Activated T-cell treated with anti-CD3 and anti-CD28 coated beads, Interleukin-2, amount 50 U/mL, for 24 hours (primary cell): ENCODE results near the gene NCBP3.
A peak's percentile ranks its signal among the peaks of the same experiment; 100 is the strongest.
"Not testable (repeated sequence)": the region's sequence is repeated elsewhere in the genome, so short reads cannot be mapped to it uniquely, and the experiment has no call there.

Source experiments
- DNase-seq: peaks from one replicate; pipeline ENCODE4 v3.0.0-alpha.2; 2020
- H3K27ac Mint-ChIP-seq: 2 replicates; pipeline ENCODE4 v1.8.0; 2020; ENCODE audit warnings: mild to moderate bottlenecking, mixed read lengths
- H3K27me3 Mint-ChIP-seq: 2 replicates; pipeline ENCODE4 v1.8.0; 2020; ENCODE audit warnings: mixed read lengths
- H3K36me3 Mint-ChIP-seq: 2 replicates; pipeline ENCODE4 v1.8.0; 2020; ENCODE audit warnings: low read depth, mixed read lengths
- H3K4me1 Mint-ChIP-seq: 2 replicates; pipeline ENCODE4 v1.8.0; 2020; ENCODE audit warnings: low read depth, mixed read lengths
- H3K4me3 Mint-ChIP-seq: 2 replicates; pipeline ENCODE4 v1.8.0; 2020; ENCODE audit warnings: mild to moderate bottlenecking, moderate library complexity, mixed read lengths
- H3K9me3 Mint-ChIP-seq: 2 replicates; pipeline ENCODE4 v1.8.0; 2020; ENCODE audit warnings: mixed read lengths

NCBP3 gene

GRCh38 chr17:3800362-3801271, 45.4 kb downstream of the NCBP3 start, which contains the start of gene ITGAE:
Gene ITGAE, minus strand, starts transcription at chr17:3801188. Its CDS starts 44 bp downstream, at chr17:3801144.
- Mint-ChIP-seq H3K9me3 (no peaks in the 10 kb centered on the region), H3K27ac (peak within 1 kb of the TSS; percentile 67), H3K4me3 (peak within 1 kb of the TSS; percentile 47), H3K36me3 (peaks cover 26% of the 10 kb centered on the region), H3K27me3 (no peaks in the 10 kb centered on the region), H3K4me1 (peaks cover 53% of the 10 kb centered on the region)
- DNase-seq = no peak

- DNase-seq = no peak
- Mint-ChIP-seq H3K4me3 (peak overlapping the region; percentile 3), H3K36me3 (peaks cover 20% of the 10 kb centered on the region)
Measured at GRCh38 chr17:3799181-3799945, 46.7 kb downstream of the NCBP3 start.

GRCh38 chr17:3798273-3799180, 47.5 kb downstream of the NCBP3 start:
- no peaks in the 10 kb centered on the region for H3K9me3 Mint-ChIP-seq
- peaks cover 20% of the 10 kb centered on the region for H3K36me3 Mint-ChIP-seq
- peak overlapping the region; percentile 11 for H3K27ac Mint-ChIP-seq
- H3K4me1 Mint-ChIP-seq = peaks cover 54% of the 10 kb centered on the region
- no peaks in the 10 kb centered on the region for H3K27me3 Mint-ChIP-seq
- DNase-seq = no peak
- H3K4me3 Mint-ChIP-seq = peak overlapping the region; percentile 3

More at GRCh38 chr17:3799181-3799945, 46.7 kb downstream of the NCBP3 start:
- Mint-ChIP-seq H3K27ac (no peak overlapping the region), H3K27me3 (no peaks in the 10 kb centered on the region), H3K4me1 (peaks cover 56% of the 10 kb centered on the region), H3K9me3 (no peaks in the 10 kb centered on the region)

GRCh38 chr17:3796822-3797170, 49.2 kb downstream of the NCBP3 start:
- DNase-seq = no peak
- H3K4me1 Mint-ChIP-seq = peaks cover 60% of the 10 kb centered on the region
- H3K9me3 Mint-ChIP-seq = no peaks in the 10 kb centered on the region
- peak overlapping the region; percentile 15 for H3K4me3 Mint-ChIP-seq
- peak overlapping the region; percentile 87 for H3K27ac Mint-ChIP-seq
- H3K36me3 Mint-ChIP-seq = peaks cover 6% of the 10 kb centered on the region
- H3K27me3 Mint-ChIP-seq = no peaks in the 10 kb centered on the region

- Mint-ChIP-seq H3K4me1 (peaks cover 66% of the 10 kb centered on the region), H3K4me3 (peak overlapping the region; percentile 15), H3K9me3 (no peaks in the 10 kb centered on the region), H3K27ac (peak overlapping the region; percentile 87), H3K36me3 (peaks cover 3% of the 10 kb centered on the region), H3K27me3 (no peaks in the 10 kb centered on the region)
- peak; percentile 80 for DNase-seq
Measured at GRCh38 chr17:3796110-3796821, 49.8 kb downstream of the NCBP3 start.

GRCh38 chr17:3795390-3796102, 50.5 kb downstream of the NCBP3 start:
- Mint-ChIP-seq H3K9me3 (peaks cover under 1% of the 10 kb centered on the region), H3K4me1 (peaks cover 65% of the 10 kb centered on the region), H3K4me3 (peak overlapping the region; percentile 55), H3K27me3 (no peaks in the 10 kb centered on the region), H3K36me3 (no peaks in the 10 kb centered on the region), H3K27ac (peak overlapping the region; percentile 81)
- no peak for DNase-seq

GRCh38 chr17:3794557-3795389, 51.3 kb downstream of the NCBP3 start:
- H3K36me3 Mint-ChIP-seq = no peaks in the 10 kb centered on the region
- peaks cover 2% of the 10 kb centered on the region for H3K9me3 Mint-ChIP-seq
- H3K27me3 Mint-ChIP-seq = no peaks in the 10 kb centered on the region
- DNase-seq = peak; percentile 69
- peaks cover 70% of the 10 kb centered on the region for H3K4me1 Mint-ChIP-seq
- H3K27ac Mint-ChIP-seq = peak overlapping the region; percentile 81
- peak overlapping the region; percentile 55 for H3K4me3 Mint-ChIP-seq

GRCh38 chr17:3794152-3794551, 51.9 kb downstream of the NCBP3 start:
- peaks cover 74% of the 10 kb centered on the region for H3K4me1 Mint-ChIP-seq
- not testable (repeated sequence) for H3K27ac Mint-ChIP-seq, H3K9me3 Mint-ChIP-seq, H3K4me3 Mint-ChIP-seq, H3K27me3 Mint-ChIP-seq, DNase-seq, H3K36me3 Mint-ChIP-seq

GRCh38 chr17:3793258-3793657, 52.8 kb downstream of the NCBP3 start:
- H3K27me3 Mint-ChIP-seq, H3K9me3 Mint-ChIP-seq, H3K36me3 Mint-ChIP-seq, DNase-seq, H3K27ac Mint-ChIP-seq, H3K4me3 Mint-ChIP-seq: not testable (repeated sequence)
- H3K4me1 Mint-ChIP-seq = peaks cover 71% of the 10 kb centered on the region

- Mint-ChIP-seq H3K27me3 (no peaks in the 10 kb centered on the region), H3K36me3 (no peaks in the 10 kb centered on the region), H3K4me3 (no peak overlapping the region), H3K27ac (no peak overlapping the region), H3K9me3 (peaks cover 2% of the 10 kb centered on the region), H3K4me1 (peaks cover 70% of the 10 kb centered on the region)
- DNase-seq = no peak
Measured at GRCh38 chr17:3792481-3792880, 53.6 kb downstream of the NCBP3 start.

- DNase-seq = no peak
- H3K4me1 Mint-ChIP-seq = peaks cover 37% of the 10 kb centered on the region
- H3K36me3 Mint-ChIP-seq = no peaks in the 10 kb centered on the region
- H3K27ac Mint-ChIP-seq = no peak overlapping the region
- no peak overlapping the region for H3K4me3 Mint-ChIP-seq
- no peaks in the 10 kb centered on the region for H3K27me3 Mint-ChIP-seq
- peaks cover 2% of the 10 kb centered on the region for H3K9me3 Mint-ChIP-seq
Measured at GRCh38 chr17:3788200-3788599, 57.8 kb downstream of the NCBP3 start.

- H3K27ac Mint-ChIP-seq, H3K36me3 Mint-ChIP-seq, H3K9me3 Mint-ChIP-seq, H3K27me3 Mint-ChIP-seq, H3K4me3 Mint-ChIP-seq, DNase-seq: not testable (repeated sequence)
- peaks cover 16% of the 10 kb centered on the region for H3K4me1 Mint-ChIP-seq
Measured at GRCh38 chr17:3785323-3785722, 60.7 kb downstream of the NCBP3 start.
